IMR-90 (cell line): Measurements from ENCODE around the gene JKAMP. TPM values are rescaled to one million over a fixed set of nuclear protein-coding genes. Genes with fewer than 3 reads are reported as not detected.

Experiments
- ATAC-seq: fragments of 200-7000 bp; cut with Tn5 transposase; 2 replicates; pipeline ENCODE4 v1.9.1; 2020; ENCODE audit warnings: low read depth, mild to moderate bottlenecking, moderate library complexity
- BruUV-seq: library from RNA; stranded (reverse); fragments of 400-500 nt; replicated peaks from 2 replicates; lab custom pipeline; 2021; lab: Mats Ljungman, UMichigan
- CTCF ChIA-PET: fragments of 300-600 bp; formaldehyde crosslinking; extraction: SDS; loops from one replicate; lab custom pipeline; 2021; ENCODE audit warnings: antibody characterized with exemption; lab: Yijun Ruan, JAX
- POLR2A ChIA-PET: fragments of 300-600 bp; sonication (Branson Sonifier 250); formaldehyde crosslinking; loops from one replicate; lab custom pipeline; 2022; ENCODE audit warnings: antibody characterized with exemption; ENCODE audit not compliant: unreplicated experiment; lab: Charles Lee
- DNase-seq: peaks from one replicate; pipeline ENCODE4 v3.0.0; 2013
- H2AFZ ChIP-seq: replicated peaks from 2 replicates; pipeline ENCODE3; 2013; ENCODE audit warnings: low read length, mild to moderate bottlenecking; ENCODE audit not compliant: poor library complexity
- H2AK5ac ChIP-seq: 2 replicates; pipeline ENCODE4 v1.6.1; 2013; ENCODE audit warnings: low read depth, low read length, inconsistent platforms
- H2AK9ac ChIP-seq: replicated peaks from 2 replicates; pipeline ENCODE3; 2013; ENCODE audit warnings: mild to moderate bottlenecking, low read depth, low read length, moderate library complexity; ENCODE audit not compliant: poor library complexity
- H2BK120ac ChIP-seq: 2 replicates; pipeline ENCODE4 v1.6.1; 2013; ENCODE audit warnings: low read depth, low read length, inconsistent platforms
- H2BK15ac ChIP-seq: 3 replicates; pipeline ENCODE4 v1.6.1; 2013; ENCODE audit warnings: low read depth, low read length, inconsistent platforms
- H2BK20ac ChIP-seq: 2 replicates; pipeline ENCODE4 v1.6.1; 2013; ENCODE audit warnings: low read depth, mild to moderate bottlenecking, inconsistent platforms, low read length, moderate library complexity
- H2BK5ac ChIP-seq: 2 replicates; pipeline ENCODE4 v1.6.1; 2013; ENCODE audit warnings: mild to moderate bottlenecking, low read depth, low read length, inconsistent platforms; ENCODE audit not compliant: poor library complexity, severe bottlenecking
- H3K14ac ChIP-seq: replicated peaks from 2 replicates; pipeline ENCODE4 v1.6.1; 2013; ENCODE audit warnings: low read depth, low read length, inconsistent platforms
- H3K18ac ChIP-seq: 2 replicates; pipeline ENCODE4 v1.6.1; 2013; ENCODE audit warnings: low read depth, low read length, control low read depth
- H3K23ac ChIP-seq: 2 replicates; pipeline ENCODE4 v1.6.1; 2013; ENCODE audit warnings: low read depth, low read length, inconsistent platforms
- H3K27ac ChIP-seq: 2 replicates; pipeline ENCODE4 v1.5.1; 2013; ENCODE audit warnings: mild to moderate bottlenecking, control low read depth, low read length; ENCODE audit not compliant: insufficient read depth
- H3K27me3 ChIP-seq: 2 replicates; pipeline ENCODE4 v1.6.1; 2013; ENCODE audit warnings: low read length; ENCODE audit not compliant: control insufficient read depth, insufficient read depth
- H3K36me3 ChIP-seq: 2 replicates; pipeline ENCODE4 v1.6.1; 2013; ENCODE audit warnings: low read length, mixed read lengths; ENCODE audit not compliant: control insufficient read depth, insufficient read depth
- H3K4ac ChIP-seq: 2 replicates; pipeline ENCODE4 v1.6.1; 2013; ENCODE audit warnings: low read depth, low read length, inconsistent platforms
- H3K4me1 ChIP-seq: 2 replicates; pipeline ENCODE4 v1.6.1; 2013; ENCODE audit warnings: low read length, mixed read lengths; ENCODE audit not compliant: control insufficient read depth, insufficient read depth
- H3K4me2 ChIP-seq: 2 replicates; pipeline ENCODE4 v1.6.1; 2013; ENCODE audit warnings: low read depth, mild to moderate bottlenecking, control low read depth, low read length, moderate library complexity
- H3K4me3 ChIP-seq: 2 replicates; pipeline ENCODE4 v1.5.1; 2013; ENCODE audit warnings: low read depth, mild to moderate bottlenecking, control low read depth, low read length, moderate library complexity; ENCODE audit not compliant: insufficient read depth
- H3K56ac ChIP-seq: 2 replicates; pipeline ENCODE4 v1.6.1; 2013; ENCODE audit warnings: low read length, inconsistent platforms; ENCODE audit not compliant: insufficient read depth; ENCODE audit errors: extremely low read depth
- H3K79me1 ChIP-seq, 2 experiments: 2 replicates each; pipeline ENCODE4 v1.6.1; 2013; ENCODE audit warnings: low read length in 2 of 2, inconsistent platforms in 1 of 2, low read depth in 1 of 2
- H3K9ac ChIP-seq: 2 replicates; pipeline ENCODE4 v1.6.1; 2013; ENCODE audit warnings: low read depth, low read length, control low read depth
- H3K9me1 ChIP-seq: 2 replicates; pipeline ENCODE4 v1.6.1; 2013; ENCODE audit warnings: low read length, inconsistent platforms; ENCODE audit not compliant: insufficient read depth
- H3K9me3 ChIP-seq: 2 replicates; pipeline ENCODE4 v1.6.1; 2013; ENCODE audit warnings: low read length; ENCODE audit not compliant: control insufficient read depth, insufficient read depth
- H4K20me1 ChIP-seq: 2 replicates; pipeline ENCODE4 v1.6.1; 2013; ENCODE audit warnings: low read length, inconsistent platforms; ENCODE audit not compliant: insufficient read depth
- H4K5ac ChIP-seq: 2 replicates; pipeline ENCODE4 v1.6.1; 2013; ENCODE audit warnings: mild to moderate bottlenecking, low read depth, low read length, control low read depth
- H4K8ac ChIP-seq, 2 experiments: 2 replicates each; pipeline ENCODE4 v1.6.1; 2013; ENCODE audit warnings: low read depth in 2 of 2, low read length in 2 of 2, control low read depth in 1 of 2, inconsistent platforms in 1 of 2
- H4K91ac ChIP-seq: 2 replicates; pipeline ENCODE4 v1.6.1; 2013; ENCODE audit warnings: low read depth, low read length, inconsistent platforms; ENCODE audit not compliant: insufficient read depth
- BHLHE40 ChIP-seq: fragments of 150-350 bp; IDR thresholded peaks from 2 replicates; pipeline ENCODE4 v1.6.1; 2016; ENCODE audit warnings: mild to moderate bottlenecking, low read depth, low read length
- CEBPB ChIP-seq: IDR thresholded peaks from 2 replicates; pipeline ENCODE4 v1.6.1; 2012; ENCODE audit warnings: low read depth, low read length, improper control_type of control experiment
- CHD1 ChIP-seq: IDR thresholded peaks from 2 replicates; pipeline ENCODE4 v1.6.1; 2012; ENCODE audit warnings: low read depth, low read length, improper control_type of control experiment
- CTCF ChIP-seq: conservative IDR thresholded peaks from 2 replicates; pipeline ENCODE4 v1.5.1; 2012; ENCODE audit warnings: mild to moderate bottlenecking, low read depth, low read length, improper control_type of control experiment
- ELK1 ChIP-seq: fragments of 150-350 bp; IDR thresholded peaks from 2 replicates; pipeline ENCODE4 v1.6.1; 2016; ENCODE audit warnings: low read depth, mild to moderate bottlenecking, low read length, moderate library complexity, borderline replicate concordance
- FOS ChIP-seq: fragments of 150-350 bp; IDR thresholded peaks from 2 replicates; pipeline ENCODE4 v1.6.1; 2016; ENCODE audit warnings: low read depth, low read length
- MAFK ChIP-seq: IDR thresholded peaks from 2 replicates; pipeline ENCODE4 v1.6.1; 2012; ENCODE audit warnings: low read depth, low read length, improper control_type of control experiment
- MAZ ChIP-seq: IDR thresholded peaks from 2 replicates; pipeline ENCODE4 v1.6.1; 2012; ENCODE audit warnings: low read depth, mild to moderate bottlenecking, low read length, improper control_type of control experiment, moderate library complexity, borderline replicate concordance
- MXI1 ChIP-seq: IDR thresholded peaks from 2 replicates; pipeline ENCODE4 v1.6.1; 2012; ENCODE audit warnings: low read depth, mild to moderate bottlenecking, low read length, moderate library complexity, borderline replicate concordance
- NFE2L2 ChIP-seq: fragments of 150-350 bp; IDR thresholded peaks from 2 replicates; pipeline ENCODE4 v1.6.1; 2016; ENCODE audit warnings: low read depth, mild to moderate bottlenecking, low read length
- POLR2A ChIP-seq: IDR thresholded peaks from 2 replicates; pipeline ENCODE4 v1.6.1; 2012; ENCODE audit warnings: mild to moderate bottlenecking, low read depth, low read length
- RAD21 ChIP-seq: IDR thresholded peaks from 2 replicates; pipeline ENCODE4 v1.6.1; 2012; ENCODE audit warnings: low read length, improper control_type of control experiment
- RCOR1 ChIP-seq: IDR thresholded peaks from 2 replicates; pipeline ENCODE4 v1.6.1; 2012; ENCODE audit warnings: mild to moderate bottlenecking, low read length, improper control_type of control experiment; ENCODE audit not compliant: insufficient replicate concordance
- RFX5 ChIP-seq: IDR thresholded peaks from 2 replicates; pipeline ENCODE4 v1.8.0; 2012; ENCODE audit warnings: low read depth, mild to moderate bottlenecking, low read length, moderate library complexity
- SMC3 ChIP-seq: fragments of 150-350 bp; IDR thresholded peaks from 2 replicates; pipeline ENCODE4 v1.6.1; 2016; ENCODE audit warnings: low read depth, mild to moderate bottlenecking, antibody characterized with exemption, low read length, moderate library complexity
- USF2 ChIP-seq: fragments of 150-350 bp; IDR thresholded peaks from 2 replicates; pipeline ENCODE4 v1.6.1; 2017; ENCODE audit warnings: mild to moderate bottlenecking, antibody characterized with exemption, low read length, low read depth
- WGBS, 2 experiments: methylation state at CpG; one replicate each; pipeline versions ENCODE4 v1.1.5 to v1.1.7; 2013; ENCODE audit warnings: missing lambda C conversion rate in 2 of 2; ENCODE audit not compliant: insufficient read length in 1 of 2; ENCODE audit errors: extremely low coverage in 2 of 2; 5-methylcytosine and 5-hydroxymethylcytosine counted together
- dilution Hi-C: fragments of 300-500 bp; cut with HindIII; formaldehyde crosslinking; loops from one replicate; pipeline ENCODE4 v1.14.3; 2018; ENCODE audit warnings: low sequenced_read_pairs; ENCODE audit not compliant: unreplicated experiment
- in situ Hi-C: fragments of 300-500 bp; cut with MboI; formaldehyde crosslinking; loops from 3 replicates; pipeline ENCODE4 v1.14.3; 2019; ENCODE audit warnings: low sequenced_read_pairs, inconsistent platforms, mixed read lengths
- intact Hi-C: fragments of 100-400 bp; cut with micrococcal nuclease; formaldehyde crosslinking; loops from 2 replicates; pipeline ENCODE4 v1.10.0; 2022
- polyA plus RNA-seq, 3 experiments: library from polyadenylated mRNA; depleted of rRNA; stranded (reverse); fragments of >200 nt; gene quantifications; 2 replicates each; pipeline ENCODE4 v1.2.3, GENCODE V29; 2012; ENCODE audit warnings: low replicate concordance in 1 of 3
- total RNA-seq: library from RNA; depleted of rRNA; stranded (reverse); fragments of >200 nt; gene quantifications from 2 replicates; pipeline ENCODE4 v1.2.3, GENCODE V29; 2012

JKAMP gene
- total and polyA plus RNA-seq, 2 of the 4 experiments (the other 2 are of a cell fraction): 62.2 to 101 TPM

- H4K5ac ChIP-seq: no peak overlapping the region
- intact Hi-C loops: no loop called here
- dilution Hi-C loops: no loop called here
- no peak overlapping the region for H3K56ac ChIP-seq
- H3K4me3 ChIP-seq: no peak overlapping the region
- peaks cover 4 to 7% of the 10 kb centered on the region in 2 experiments; a peak in 2 of 4 replicates for H3K79me1 ChIP-seq
- H3K9me3 ChIP-seq: no peaks in the 10 kb centered on the region
- no peak overlapping the region for H2BK120ac ChIP-seq
- H4K8ac ChIP-seq: no peak overlapping the region
- no peaks in the 10 kb centered on the region for H4K20me1 ChIP-seq
- no peak overlapping the region for H2AK5ac ChIP-seq
- no peak overlapping the region for H3K27ac ChIP-seq
- no peaks in the 10 kb centered on the region for H3K27me3 ChIP-seq
- no peak overlapping the region for H2BK5ac ChIP-seq
- POLR2A ChIA-PET: no interaction called here
- H2BK15ac ChIP-seq: no peak overlapping the region
- no peak for ATAC-seq
- no peak overlapping the region for H4K91ac ChIP-seq
- H3K14ac ChIP-seq: no peak overlapping the region
- no peak overlapping the region for H3K4ac ChIP-seq
- no peaks in the 10 kb centered on the region for H3K4me1 ChIP-seq
- no peak overlapping the region for H2AK9ac ChIP-seq
- no peak overlapping the region for H3K4me2 ChIP-seq
- peaks cover 14% of the 10 kb centered on the region for H3K36me3 ChIP-seq
- no peak overlapping the region for H3K18ac ChIP-seq
- no peak overlapping the region for H3K9ac ChIP-seq
- no peaks in the 10 kb centered on the region for H3K9me1 ChIP-seq
- CTCF ChIA-PET: interaction anchor here (2.8 kb wide), 1 partner anchor 73 kb away, joined by 8 read pairs; the partner anchor contains the start of gene CCDC175
- no peak overlapping the region for H3K23ac ChIP-seq
- no TSS peak for BruUV-seq
- in situ Hi-C loops: no loop called here
- TF ChIP-seq SMC3: no peak
- TF ChIP-seq MXI1: no peak
- no peak for TF ChIP-seq ELK1
- no peak for TF ChIP-seq CTCF
- no peak for TF ChIP-seq POLR2A
- no peak for TF ChIP-seq MAZ
- no peak for TF ChIP-seq BHLHE40
- no peak for TF ChIP-seq FOS
- TF ChIP-seq RFX5: no peak
- no peak for TF ChIP-seq RAD21
- TF ChIP-seq CEBPB: no peak
- TF ChIP-seq RCOR1: no peak
- no peak for TF ChIP-seq USF2
- TF ChIP-seq MAFK: no peak
- no peak for TF ChIP-seq CHD1
- TF ChIP-seq NFE2L2: no peak
- no peak for DNase-seq
- WGBS, 2 experiments: no CpG with 5 or more reads among the region's 4 CpGs
- H2AFZ ChIP-seq: no peak overlapping the region
- no peak overlapping the region for H2BK20ac ChIP-seq
Measured at GRCh38 chr14:59503256-59503655, 18.9 kb downstream of the JKAMP start.
